ENCODE measurements around the gene FLT1.

FLT1 gene

GRCh38 chr13:28528388-28528787, 33.5 kb upstream of the FLT1 start:
- no peak for FAIRE-seq

GRCh38 chr13:28527629-28528028, 32.7 kb upstream of the FLT1 start:
- no peak for FAIRE-seq

DNA sequence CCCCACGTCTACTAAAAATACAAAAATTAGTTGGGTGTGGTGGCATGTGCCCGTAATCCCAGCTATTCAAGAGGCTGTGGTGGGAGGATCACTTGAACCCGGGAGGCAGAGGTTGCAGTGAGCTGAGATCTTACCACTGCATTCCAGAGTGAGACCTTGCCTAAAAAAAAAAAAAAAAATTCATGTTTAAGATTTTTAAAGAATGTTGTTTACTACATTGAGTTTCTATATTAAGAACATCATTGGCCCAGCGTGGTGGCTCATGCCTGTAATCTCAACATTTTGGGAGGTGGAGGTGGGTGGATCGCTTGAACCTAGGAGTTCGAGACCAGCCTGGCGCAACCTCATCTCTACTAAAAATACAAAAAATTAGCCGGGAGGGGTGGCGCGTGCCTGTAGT, 31.9 kb upstream of the FLT1 start:
- no peak for FAIRE-seq

DNA sequence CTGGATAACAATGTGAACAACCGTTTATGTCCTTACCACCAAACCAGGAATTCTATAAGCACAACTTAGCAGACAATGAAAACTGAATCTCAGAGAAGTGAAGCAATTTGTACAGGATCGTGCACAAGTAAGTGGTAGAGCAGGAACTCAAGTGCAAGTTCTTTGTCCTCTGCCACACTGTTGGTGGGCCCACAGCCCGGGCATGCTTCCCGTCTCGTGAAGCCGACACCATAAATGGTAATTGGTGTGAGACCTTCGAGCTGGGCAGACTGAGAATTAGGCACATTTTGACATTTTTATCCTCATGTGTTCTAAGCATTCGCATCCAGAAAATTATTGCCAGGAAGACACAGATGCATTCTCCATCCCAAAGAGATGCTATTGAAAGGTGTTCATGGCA, 27.9 kb upstream of the FLT1 start:
- no peak for FAIRE-seq

GRCh38 chr13:28513745-28514144, 18.8 kb upstream of the FLT1 start:
- FAIRE-seq, result no peak

DNA sequence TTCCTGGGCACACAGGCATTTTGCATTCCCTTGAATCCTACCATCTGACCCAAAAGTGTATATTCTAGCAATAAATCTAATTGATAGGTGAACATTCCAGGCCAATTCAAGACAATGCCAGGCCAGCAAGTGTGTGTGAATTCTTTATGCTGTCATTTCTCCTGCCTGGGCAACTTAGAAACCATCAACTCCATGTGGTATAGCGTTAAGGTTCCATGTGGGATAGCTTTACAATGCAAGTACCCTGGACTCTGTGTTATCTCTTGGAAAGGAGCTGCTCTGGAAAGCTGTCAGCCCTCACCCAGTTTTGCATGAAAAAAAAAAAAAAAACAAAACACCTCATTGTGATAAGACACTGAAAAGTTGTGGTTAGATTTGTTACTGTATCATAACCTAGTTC, 15.6 kb upstream of the FLT1 start:
- FAIRE-seq, result no peak

- no peak for FAIRE-seq
Observed at GRCh38 chr13:28510066-28510465, 15.1 kb upstream of the FLT1 start.

GRCh38 chr13:28505543-28506135, 10.7 kb upstream of the FLT1 start:
- FAIRE-seq, result no peak

GRCh38 chr13:28503182-28503967, 8.4 kb upstream of the FLT1 start:
- FAIRE-seq, result no peak

DNA sequence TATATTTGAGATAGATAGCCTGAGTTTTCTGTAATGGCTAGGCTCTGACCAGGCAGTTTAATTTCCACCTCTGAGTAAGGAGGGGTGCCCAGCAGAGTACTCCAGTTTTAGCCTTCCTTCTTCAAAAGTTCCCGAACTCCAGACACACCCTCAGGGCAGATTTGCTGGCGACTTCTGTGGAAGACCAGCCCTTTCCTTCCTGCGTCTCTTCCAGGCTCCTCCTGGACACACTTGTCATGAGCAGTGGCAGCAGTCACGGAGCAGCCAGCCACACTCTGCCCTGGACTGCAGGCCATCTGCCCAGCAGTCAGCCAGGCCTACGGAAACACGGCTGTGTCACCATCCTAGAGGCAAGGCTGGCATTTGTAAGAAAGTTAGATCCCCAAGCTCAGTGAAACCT, 6.6 kb upstream of the FLT1 start:
- no peak for FAIRE-seq

DNA sequence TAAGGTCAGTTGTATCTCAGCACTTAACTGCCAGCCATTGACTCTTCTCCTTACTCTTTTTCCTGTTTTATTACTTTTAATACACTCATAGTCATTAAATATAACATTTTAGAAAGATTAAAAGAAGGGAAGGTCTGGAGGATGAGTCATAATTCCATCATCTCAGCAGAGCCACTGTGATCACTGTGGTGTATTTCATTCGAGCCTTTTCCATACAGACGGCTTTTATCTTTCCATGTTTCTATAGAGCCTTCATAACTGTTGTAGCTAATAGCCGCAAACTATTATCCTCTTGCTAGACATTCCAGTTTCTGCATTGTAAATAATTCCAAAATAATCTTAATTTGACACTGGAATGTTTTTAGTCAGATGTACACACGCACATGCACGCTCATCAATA, 4.7 kb upstream of the FLT1 start:
- FAIRE-seq, result no peak

DNA sequence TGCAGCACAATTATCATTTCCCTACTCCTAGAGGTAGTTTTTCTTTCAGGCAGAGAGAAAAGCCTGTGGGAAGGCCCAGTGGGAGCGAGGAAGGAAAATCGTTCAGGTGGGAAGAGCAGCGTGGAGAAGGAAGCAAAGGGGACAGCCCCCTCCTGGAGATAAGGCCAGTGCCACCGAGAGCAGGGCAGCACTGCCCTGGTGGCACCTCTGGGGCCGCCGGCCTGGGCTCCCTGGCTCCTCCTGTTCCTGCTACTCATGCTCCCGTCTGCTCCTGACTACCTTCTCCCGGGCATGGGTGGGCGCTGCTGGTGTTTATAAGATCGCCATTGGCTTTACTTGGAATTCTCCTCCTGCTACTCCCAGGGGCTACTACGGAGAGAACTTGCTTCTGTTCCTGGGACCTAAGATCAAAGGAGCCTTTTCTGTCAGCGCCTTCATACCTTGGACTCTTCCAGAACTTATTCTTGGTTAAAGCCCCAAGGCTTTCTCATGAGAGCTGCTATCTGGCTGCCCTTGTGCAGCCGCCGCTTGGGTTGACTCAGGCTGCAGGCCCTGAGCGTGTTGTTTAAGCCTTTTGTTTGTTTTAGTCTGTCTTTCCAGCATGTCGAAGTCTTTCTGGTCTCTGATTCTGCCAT, 3.7 kb upstream of the FLT1 start:
- FAIRE-seq, result no peak

- no peak for FAIRE-seq
Observed at GRCh38 chr13:28497143-28497876, 2.4 kb upstream of the FLT1 start.

DNA sequence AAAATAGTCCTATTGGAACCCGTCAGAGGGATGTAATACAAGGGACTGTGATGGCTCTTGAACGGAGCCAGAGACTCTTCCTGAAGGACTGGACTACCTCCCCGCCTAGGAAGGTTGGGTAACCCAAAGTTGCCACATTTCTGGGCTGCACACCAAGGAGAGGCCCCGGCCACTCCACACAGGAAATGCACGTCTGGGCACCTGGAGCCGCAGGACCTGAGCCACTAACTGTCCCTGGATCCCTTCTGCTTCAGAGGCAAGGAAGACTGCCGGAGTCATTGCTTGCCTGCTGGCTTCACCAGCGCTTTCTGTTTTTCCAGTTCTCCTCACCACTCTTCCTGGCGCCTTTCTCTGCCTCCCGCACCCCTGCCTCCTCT, 1.2 kb upstream of the FLT1 start:
- FAIRE-seq, result no peak

GRCh38 chr13:28495538-28496187, 735 bp upstream of the FLT1 start:
- FAIRE-seq, result no peak

DNA sequence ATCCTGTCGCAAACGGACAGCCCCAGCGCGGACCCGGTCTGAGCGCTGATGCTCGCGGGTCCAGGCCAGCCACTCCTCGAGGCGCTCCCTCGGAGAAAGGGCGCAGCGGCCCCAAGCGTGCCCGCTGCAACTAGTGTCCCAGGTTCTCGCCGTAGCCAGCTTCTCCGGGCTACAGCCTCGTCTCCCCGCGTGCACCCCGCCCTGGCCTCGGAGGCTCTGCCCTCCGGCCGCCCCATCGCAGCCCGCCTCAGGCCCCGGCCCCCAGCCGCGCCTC, 487 bp downstream of the FLT1 start:
- no peak for FAIRE-seq

DNA sequence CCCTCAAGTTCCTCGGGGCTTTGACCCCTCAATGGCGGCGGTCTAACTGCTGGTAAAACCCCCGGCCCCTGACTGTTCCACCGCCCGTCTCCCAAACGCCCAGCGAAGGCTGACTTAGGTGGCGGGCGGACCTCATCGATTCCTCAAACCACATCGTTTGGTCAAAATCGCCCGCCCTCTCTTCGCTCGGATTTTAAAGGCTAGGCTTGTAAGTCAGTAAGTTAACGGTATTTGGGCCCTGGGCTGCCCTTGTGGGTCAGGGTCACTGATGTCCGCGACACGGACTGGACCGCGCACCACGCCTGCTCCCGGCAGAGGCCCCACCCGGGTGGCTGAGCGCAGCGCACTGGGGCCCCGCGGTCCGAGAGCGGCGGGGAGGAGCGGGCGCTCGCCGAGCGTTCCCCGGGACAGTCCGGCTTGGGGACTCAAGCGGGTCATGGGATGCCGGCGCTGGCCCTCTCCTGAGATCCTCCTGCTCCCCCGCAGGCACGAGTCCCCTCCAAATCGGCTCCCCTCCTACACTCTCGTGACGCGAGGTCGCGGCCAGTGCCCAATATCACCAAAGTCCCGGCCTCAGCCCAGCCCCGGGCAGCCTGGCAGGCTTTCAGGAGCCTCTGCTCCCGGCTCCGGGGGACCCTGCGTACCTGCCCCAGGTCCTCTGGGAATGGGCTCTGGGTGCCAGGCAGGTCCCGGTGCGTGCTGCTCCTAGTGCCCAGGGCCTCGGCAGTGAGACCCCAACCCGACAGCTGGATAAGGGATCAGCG, 1.0 kb downstream of the FLT1 start:
- no peak for FAIRE-seq

DNA sequence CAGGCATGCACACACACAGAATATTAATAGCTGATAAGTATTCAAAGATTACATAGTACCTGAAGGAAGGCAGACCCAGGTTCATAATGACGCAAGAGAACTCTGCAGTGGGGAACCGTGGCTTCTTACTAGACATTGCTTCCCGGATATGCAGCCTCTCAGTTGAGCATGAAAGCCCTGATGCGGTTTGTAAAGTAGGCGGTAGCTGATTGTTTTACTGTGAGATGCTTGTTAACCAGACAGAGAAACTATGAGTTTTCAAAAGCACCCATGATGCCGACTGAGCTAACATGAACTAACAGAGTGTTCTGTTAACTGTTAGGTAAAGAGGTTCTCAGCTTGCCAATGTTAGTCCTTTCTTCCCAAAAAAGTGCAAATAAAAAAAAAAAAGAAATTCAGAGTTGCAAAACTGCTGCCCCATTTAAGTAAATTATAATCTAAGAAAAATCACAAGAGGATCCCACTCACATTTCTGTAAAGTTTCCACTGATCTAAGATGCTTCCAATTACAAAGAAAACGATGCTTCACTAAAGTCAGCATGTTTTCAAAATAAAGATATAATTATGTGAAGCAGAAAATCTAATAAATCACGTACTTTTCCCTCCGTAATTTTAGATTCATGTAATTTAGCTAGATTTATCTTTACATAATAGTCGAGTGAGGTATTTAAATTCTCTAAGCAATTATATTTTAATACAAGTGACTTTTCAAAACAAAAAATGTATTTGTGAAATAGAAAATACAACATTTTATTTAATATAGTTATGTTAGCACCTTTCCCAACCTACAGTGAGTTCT, 2.2 kb downstream of the FLT1 start:
- no peak for FAIRE-seq

GRCh38 chr13:28490061-28490460, 4.9 kb downstream of the FLT1 start:
- no peak for FAIRE-seq

DNA sequence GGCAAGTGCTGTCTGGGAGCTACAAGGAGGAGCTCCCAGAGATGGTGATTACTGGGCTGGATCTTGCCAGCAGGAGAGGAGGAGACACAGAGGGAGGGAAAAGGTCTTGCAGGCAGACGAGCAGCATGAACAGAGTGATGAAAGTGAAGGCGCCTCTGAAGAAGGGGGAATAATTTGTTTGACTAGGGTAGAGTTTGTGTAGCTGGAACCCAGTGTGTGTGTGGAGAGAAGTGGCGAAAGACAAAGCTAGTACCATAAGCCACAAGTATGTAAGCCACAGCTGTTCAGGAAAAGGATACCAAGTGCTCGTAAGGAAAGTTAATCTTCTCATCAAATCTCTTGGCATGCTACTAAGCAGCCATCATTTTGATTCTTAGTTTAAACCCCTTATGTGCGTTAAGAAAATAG, 5.4 kb downstream of the FLT1 start:
- no peak for FAIRE-seq

GRCh38 chr13:28488376-28489005, 6.4 kb downstream of the FLT1 start:
- no peak for FAIRE-seq
